HUDEP-2 (cell line): ENCODE results near the gene HEXD.
A peak's percentile ranks its signal among the peaks of the same experiment; 100 is the strongest.
"Not testable (repeated sequence)": the region's sequence is repeated elsewhere in the genome, so short reads cannot be mapped to it uniquely, and the experiment has no call there.

Experiments
- DNase-seq, 76 experiments: peaks; one replicate each; lab custom pipeline; 2025; ENCODE audit not compliant: unreplicated experiment in 76 of 76; lab: John Stamatoyannopoulos, UW

HEXD gene

GRCh38 chr17:82396601-82397435 lies 21.3 kb upstream of the HEXD start:
- DNase-seq: no peak

DNA sequence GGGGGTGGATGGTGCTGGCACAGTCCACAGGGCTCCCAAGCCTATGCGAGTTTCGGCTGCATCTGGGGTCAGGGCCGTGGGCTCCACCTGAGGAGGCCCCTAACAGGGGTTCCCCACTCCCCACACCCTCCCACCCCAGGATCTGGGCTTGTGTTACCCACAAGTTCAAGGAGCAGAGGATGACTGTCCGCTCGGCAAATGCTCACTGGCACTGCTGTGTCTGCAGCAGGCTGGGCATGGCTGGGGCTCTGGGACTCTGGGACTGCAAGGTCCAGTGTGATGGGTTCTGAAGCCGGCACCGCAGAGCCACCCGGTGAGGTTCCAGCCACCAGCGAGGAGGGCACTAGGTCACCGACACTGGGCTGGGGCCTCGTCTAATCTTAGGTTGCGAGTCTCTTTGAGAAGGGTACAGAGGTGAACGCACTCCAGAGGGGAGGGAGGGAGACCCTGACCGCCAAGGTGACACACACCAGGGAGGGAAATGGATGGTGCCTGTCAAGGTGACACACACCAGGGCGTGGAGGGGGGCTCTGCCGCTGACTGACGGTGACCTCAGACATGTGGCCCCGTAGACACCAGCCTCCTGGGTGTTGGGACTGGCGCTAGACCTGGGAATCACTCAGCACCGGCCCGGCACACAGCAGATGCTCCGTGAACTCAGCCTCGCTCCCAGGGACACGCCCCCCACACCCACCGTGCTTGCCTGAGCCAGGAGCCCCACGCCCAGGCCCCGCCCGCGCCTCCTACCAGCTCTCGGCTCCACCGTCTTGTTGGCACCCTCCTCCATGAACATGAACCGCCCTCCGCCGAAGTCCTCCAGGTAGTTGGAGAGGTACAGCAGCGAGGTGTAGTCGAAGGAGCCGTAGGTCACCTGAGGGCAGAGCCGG lies 20.5 kb upstream of the HEXD start:
- peak in 6 of 76 experiments; percentile 4 to 29 (median 18) for DNase-seq

GRCh38 chr17:82399041-82399441 lies 19.1 kb upstream of the HEXD start:
- no peak for DNase-seq

DNA sequence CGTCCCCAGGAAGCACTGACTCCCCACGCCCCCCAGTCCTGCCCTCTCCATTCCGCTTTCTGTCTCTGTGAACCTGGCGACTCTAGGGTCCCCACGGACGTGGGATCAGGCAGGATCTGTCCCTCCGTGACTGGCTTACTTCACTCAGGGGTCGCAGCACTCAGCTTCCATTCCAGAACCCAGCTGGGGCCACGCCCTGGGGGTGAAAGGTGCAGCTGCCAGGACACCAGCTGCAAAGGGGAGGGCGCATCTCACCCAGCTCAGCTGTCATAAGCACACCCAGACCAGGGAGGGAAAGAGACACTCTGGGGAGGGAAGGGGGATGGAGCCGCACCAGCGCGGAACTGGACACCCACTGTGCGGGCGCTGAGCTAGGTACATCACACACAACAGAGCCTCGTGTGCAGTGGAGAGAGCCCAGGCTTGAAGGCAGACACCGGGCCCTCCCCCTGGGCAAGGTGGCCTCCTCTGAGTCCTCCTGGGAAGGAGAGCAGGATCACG lies 18.5 kb upstream of the HEXD start:
- DNase-seq: no peak

GRCh38 chr17:82400206-82400605 lies 17.9 kb upstream of the HEXD start:
- DNase-seq: no peak

DNA sequence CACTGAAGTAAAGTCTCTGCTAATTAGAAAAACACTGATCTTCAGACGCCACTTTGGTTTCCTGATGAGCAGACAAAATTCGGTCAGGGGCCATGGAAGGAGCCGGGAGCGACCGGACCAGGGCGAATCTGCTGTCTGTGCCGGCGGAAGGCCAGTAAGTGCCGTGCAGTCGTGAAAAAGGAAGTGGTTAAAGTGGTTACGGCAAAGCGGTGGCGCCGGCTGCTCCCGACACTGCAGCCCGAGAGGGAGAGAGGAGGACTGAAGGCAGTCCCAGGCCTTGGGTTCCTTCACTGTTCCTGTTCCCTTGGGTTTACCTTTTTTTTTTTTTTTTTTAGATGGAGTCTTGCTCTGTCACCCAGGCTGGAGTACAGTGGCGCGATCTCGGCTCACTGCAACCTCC lies 17.3 kb upstream of the HEXD start:
- DNase-seq: no peak

DNA sequence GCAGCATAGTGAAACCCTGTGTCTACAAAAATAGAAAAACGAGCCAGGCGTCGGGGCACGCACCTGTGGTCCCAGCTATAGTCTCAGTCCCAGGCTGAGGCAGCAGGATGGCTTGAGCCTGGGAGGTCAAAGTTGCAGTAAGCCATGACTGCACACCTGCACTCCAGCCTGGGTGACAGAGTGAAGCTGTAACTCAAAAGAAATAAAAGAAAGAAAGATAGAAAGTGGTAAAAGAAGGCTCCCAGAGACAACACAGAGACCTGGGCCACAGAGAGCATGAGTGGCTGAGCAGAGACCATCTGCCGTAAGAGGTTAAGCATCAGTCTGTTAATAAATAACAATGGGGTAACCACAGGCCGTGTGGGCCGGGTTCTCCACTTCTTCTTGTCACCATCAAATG lies 15.3 kb upstream of the HEXD start:
- DNase-seq: no peak

GRCh38 chr17:82403662-82404660 lies 14.2 kb upstream of the HEXD start:
- DNase-seq: no peak

DNA sequence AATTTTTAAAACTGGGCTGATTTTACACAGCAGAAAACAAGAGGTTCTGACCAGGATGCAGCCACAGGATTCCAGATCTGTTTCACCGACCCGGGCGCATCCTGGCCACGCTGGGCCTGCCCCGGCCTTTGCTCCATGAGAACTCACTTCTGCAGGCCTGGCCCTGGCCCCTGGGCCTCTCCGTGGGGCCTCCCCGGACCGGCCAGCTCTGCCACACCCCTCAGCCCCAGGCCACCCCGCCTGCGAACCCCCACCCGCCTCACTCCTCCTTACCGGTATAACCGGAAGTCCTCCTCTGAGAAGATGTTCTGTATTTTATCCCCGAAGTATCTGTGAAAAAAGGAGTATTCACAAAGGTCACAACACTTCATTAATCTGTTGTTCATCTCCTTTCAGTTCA lies 13.1 kb upstream of the HEXD start:
- DNase-seq: no peak

DNA sequence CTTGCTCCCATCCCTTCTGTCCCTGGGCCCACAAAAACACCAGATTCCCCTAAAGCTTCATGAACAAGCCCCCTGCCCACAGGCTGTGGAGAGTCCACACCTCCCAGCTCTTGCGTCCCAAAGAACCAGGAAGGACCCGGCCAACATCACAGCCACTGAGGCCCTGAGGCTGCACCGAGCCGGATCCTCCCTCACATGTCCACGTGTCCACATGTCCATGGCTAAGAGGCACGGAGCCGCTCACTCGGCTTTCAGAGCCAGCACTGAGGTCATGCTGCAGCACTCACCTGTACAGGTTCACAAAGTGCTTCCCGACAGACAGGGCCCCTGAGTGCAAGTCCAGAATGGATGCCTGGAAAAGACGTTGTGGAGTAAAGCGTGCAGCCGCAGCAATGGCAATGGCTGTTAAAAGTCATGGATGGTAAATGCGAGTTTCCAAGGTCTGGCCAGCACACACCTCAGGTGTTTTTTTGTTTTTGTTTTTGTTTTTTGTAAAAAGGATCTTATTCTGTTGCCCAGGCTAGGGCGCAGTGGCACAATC lies 11.9 kb upstream of the HEXD start:
- DNase-seq: no peak

- no peak for DNase-seq
Measured at GRCh38 chr17:82407255-82407654, 10.9 kb upstream of the HEXD start.

DNA sequence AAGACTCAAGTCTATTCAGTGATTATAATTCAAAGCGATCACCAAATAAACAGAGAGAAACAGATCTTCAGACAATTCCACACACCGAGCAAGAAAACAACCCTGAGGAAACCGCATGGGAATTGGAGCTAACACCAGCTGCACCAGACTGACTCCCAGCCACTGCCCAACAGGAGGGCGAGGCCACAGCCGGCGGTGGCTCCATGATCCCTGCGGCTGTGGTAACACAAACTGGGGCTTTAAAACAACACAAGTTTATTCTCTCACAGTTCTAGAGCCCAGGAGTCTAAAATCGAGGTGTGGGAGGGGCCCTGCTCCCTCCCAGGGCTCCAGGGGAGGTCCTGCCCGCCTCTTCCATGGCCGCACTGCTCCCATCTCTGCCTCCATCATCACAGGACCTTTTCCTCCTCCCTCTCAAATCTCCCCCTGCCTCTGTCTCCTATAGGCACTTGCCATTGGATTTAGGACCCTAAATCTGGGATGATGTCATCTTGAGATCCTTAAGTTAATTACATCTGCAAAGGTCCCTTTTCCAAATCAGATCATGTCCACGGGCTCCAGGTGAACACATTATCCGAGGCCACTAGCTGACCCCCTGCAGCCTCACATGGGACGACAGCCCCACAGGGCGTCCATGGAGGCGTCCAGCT lies 9.7 kb upstream of the HEXD start:
- no peak for DNase-seq

- DNase-seq: no peak
Measured at GRCh38 chr17:82408938-82409318, 9.2 kb upstream of the HEXD start.

DNA sequence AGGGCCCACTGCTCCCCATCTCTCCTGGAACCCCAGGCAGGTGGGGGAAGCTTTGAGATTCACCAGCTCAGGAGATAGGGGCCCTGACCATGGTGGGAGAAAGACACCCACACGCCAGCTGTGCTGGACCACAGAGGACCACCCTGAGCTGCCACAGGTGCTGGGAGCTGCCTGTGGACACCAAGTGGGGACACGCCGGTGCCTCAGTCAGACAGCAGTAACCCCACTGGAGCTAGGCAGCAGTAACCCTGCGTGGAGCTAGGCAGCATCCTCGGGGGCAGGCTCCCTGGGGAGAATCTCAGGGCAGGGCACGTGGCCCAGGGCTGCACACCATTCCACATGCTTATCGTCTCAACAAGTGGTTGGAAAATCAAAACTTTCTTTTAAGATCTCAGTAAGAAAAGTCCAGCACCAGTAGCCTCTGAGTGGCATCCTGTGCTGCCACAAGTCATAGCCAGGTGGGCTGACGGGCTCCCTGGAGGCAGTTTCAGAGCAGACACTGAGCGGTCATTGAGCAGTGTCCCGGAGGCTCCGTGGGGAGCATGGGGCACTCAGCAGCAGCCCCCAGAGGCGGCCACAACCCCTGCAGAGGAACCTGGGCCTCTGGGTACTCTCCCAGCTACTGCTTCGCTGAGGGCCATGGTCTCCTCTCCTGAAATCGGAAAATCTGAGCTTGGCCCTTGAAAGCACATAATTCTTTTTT lies 8.0 kb upstream of the HEXD start:
- no peak for DNase-seq

DNA sequence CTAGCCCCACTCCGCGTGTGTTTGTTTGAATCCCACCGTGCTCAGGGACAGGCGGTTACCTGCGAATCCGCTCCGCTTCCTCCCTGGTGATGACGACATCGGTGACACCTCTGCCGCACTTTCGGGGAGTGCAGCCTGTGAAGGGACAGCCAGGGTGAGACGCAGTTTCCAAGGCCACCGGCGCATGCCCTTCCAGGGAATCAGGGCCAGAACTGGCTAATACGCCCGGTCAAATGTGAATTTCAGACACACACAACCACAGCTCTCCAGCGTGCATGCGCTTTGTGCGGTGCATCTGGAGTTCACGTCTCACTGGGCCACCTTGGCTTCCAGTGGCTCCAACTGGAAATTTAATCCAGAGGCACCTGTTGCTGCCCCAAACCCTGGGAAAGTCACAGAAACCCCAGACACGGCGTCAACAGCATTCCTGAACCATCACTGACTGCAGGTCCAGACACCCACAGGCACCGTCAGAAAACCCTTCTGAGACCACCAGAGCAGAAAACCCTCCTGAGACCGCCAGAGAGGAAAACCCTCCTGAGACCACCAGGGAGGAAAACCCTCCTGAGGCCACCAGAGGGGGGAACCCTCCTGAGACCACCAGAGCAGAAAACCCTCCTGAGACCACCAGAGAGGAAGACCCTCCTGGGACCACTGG lies 6.6 kb upstream of the HEXD start:
- no peak for DNase-seq

GRCh38 chr17:82412081-82412480 lies 6.1 kb upstream of the HEXD start:
- not testable (repeated sequence) for DNase-seq

DNA sequence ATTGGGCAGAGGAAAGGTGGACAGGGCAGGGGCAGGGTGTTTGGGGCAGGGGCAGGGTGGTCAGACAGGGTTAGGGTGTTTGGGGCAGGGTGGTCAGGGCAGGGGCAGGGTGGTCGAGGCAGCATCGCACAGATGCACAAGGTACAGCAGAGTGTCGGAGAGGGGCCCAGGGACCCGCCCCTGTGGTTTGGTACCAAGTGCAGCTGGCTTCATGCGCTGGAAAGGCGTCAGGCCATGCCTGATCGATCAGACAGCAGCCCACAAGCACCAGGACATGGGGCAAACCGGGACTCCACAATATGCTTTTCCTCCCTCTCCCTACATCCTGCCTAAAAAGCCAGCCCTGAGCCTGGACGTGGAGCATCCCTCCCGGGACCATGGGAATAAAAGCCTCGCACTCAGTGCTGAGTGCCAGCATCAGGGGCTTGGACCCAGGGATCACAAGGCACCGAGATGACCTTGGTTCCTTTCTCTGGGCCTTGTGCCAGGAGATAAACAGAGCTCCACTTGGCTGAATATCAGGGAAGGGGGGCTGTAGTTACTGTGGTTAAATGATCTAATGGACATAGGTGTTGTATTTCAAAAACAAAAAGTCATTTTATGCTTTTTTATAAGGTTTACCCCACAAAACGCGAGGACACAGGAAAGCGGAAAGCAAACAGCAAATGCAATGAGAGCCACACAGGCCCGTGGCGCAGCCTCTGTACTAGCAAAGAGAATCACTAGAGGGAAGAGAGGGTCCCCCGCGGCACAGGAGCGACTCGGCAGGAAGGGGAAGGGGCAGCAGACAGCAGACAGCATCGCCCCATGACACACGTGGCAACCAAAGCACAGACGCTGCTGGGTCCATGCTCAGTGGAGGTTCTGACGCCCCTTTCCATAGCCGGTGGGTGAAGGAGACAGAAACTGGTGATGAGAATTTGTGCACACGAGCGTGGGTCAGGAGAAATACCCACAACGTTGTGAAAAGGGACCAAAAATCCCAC lies 5.3 kb upstream of the HEXD start:
- DNase-seq: peak in 17 of 76 experiments; percentile 8 to 59 (median 16)
